ENCODE results near the gene CLDN15. TPM values are rescaled to one million over a fixed set of nuclear protein-coding genes. Genes with fewer than 3 reads are reported as not detected.
"Not testable (repeated sequence)": the region's sequence is repeated elsewhere in the genome, so short reads cannot be mapped to it uniquely, and the experiment has no call there.

Gene CLDN15
- total RNA-seq, 6 experiments from 2014 or later = 2.0 to 3.5 (median 2.9) TPM

- DNase-seq = no peak
- Mint-ChIP-seq H3K27me3 (ENCODE audit: insufficient read depth) (no peaks in the 10 kb centered on the region; the same call in 1 of the 2 replicates), H3K36me3 (ENCODE audit: low read depth) (peaks cover 4% of the 10 kb centered on the region; the same call in 1 of the 2 replicates), H3K9me3 (no peaks in the 10 kb centered on the region), H3K4me1 (ENCODE audit: low read depth) (no peaks in the 10 kb centered on the region), H3K27ac (no peak overlapping the region), H3K4me3 (no peak overlapping the region)
- no peak for TF ChIP-seq CTCF (IDR thresholded peaks at IDR 0.05)
Measured at GRCh38 chr7:101207459-101207858, 30.1 kb downstream of the CLDN15 start.

- H3K36me3 Mint-ChIP-seq (ENCODE audit: low read depth) = peaks cover 4% of the 10 kb centered on the region; the same call in 1 of the 2 replicates
- TF ChIP-seq CTCF (IDR thresholded peaks at IDR 0.05) = no peak
- H3K27ac Mint-ChIP-seq = no peak overlapping the region
- H3K4me1 Mint-ChIP-seq (ENCODE audit: low read depth) = no peaks in the 10 kb centered on the region
- no peak overlapping the region for H3K4me3 Mint-ChIP-seq
- no peaks in the 10 kb centered on the region for H3K9me3 Mint-ChIP-seq
- no peak for DNase-seq
- peaks cover 4% of the 10 kb centered on the region for H3K27me3 Mint-ChIP-seq (ENCODE audit: insufficient read depth)
Measured at GRCh38 chr7:101206665-101207042, 30.9 kb downstream of the CLDN15 start.

GRCh38 chr7:101205901-101206664 lies 31.5 kb downstream of the CLDN15 start:
- H3K27ac Mint-ChIP-seq = no peak overlapping the region
- H3K4me1 Mint-ChIP-seq (ENCODE audit: low read depth) = no peaks in the 10 kb centered on the region
- TF ChIP-seq CTCF (IDR thresholded peaks at IDR 0.05) = no peak
- H3K4me3 Mint-ChIP-seq = no peak overlapping the region
- H3K27me3 Mint-ChIP-seq (ENCODE audit: insufficient read depth) = peaks cover 7% of the 10 kb centered on the region
- H3K9me3 Mint-ChIP-seq = no peaks in the 10 kb centered on the region
- H3K36me3 Mint-ChIP-seq (ENCODE audit: low read depth) = peaks cover 4% of the 10 kb centered on the region; the same call in 1 of the 2 replicates
- DNase-seq = no peak

- H3K27ac Mint-ChIP-seq; H3K9me3 Mint-ChIP-seq; H3K36me3 Mint-ChIP-seq (ENCODE audit: low read depth); H3K4me1 Mint-ChIP-seq (ENCODE audit: low read depth); DNase-seq; H3K4me3 Mint-ChIP-seq: not testable (repeated sequence)
- peaks cover 18% of the 10 kb centered on the region for H3K27me3 Mint-ChIP-seq (ENCODE audit: insufficient read depth)
Measured at GRCh38 chr7:101203740-101204738, 33.6 kb downstream of the CLDN15 start.

- no peak for TF ChIP-seq CTCF (IDR thresholded peaks at IDR 0.05)
- H3K36me3 Mint-ChIP-seq (ENCODE audit: low read depth) = no peaks in the 10 kb centered on the region
- H3K4me1 Mint-ChIP-seq (ENCODE audit: low read depth) = no peaks in the 10 kb centered on the region
- H3K9me3 Mint-ChIP-seq = no peaks in the 10 kb centered on the region
- H3K27me3 Mint-ChIP-seq (ENCODE audit: insufficient read depth) = peaks cover 18% of the 10 kb centered on the region
- H3K4me3 Mint-ChIP-seq = no peak overlapping the region
- no peak overlapping the region for H3K27ac Mint-ChIP-seq
- DNase-seq = no peak
Measured at GRCh38 chr7:101202603-101202918, 35.0 kb downstream of the CLDN15 start.
